Measurements from ENCODE around the gene SPNS2.

DNA sequence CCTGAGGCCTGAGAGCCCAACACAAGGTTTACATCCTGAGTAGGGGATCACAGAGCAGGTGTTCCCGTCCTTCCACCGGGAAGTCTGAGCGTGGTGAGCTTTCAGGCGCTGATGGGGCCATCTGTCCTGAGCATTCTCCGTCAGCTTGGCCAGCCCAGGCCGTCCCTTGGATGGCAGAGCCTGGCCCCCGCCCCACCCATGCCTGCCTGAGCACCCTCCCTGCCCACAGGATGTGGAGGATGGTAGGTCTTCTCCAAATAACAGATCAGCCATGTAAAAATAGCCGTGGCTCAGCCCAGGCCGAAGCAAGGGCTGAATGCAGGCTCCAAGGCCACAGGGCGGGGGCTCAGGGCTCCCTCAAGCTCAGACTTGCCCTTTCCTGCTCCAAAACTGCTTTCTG is 20.2 kb downstream of the SPNS2 start:
- TF ChIP-seq POLR2A (IDR thresholded peaks at IDR 0.05) (no peak), EP300 (IDR thresholded peaks at IDR 0.05) (no peak)
- TF ChIP-seq, protein P1, sequence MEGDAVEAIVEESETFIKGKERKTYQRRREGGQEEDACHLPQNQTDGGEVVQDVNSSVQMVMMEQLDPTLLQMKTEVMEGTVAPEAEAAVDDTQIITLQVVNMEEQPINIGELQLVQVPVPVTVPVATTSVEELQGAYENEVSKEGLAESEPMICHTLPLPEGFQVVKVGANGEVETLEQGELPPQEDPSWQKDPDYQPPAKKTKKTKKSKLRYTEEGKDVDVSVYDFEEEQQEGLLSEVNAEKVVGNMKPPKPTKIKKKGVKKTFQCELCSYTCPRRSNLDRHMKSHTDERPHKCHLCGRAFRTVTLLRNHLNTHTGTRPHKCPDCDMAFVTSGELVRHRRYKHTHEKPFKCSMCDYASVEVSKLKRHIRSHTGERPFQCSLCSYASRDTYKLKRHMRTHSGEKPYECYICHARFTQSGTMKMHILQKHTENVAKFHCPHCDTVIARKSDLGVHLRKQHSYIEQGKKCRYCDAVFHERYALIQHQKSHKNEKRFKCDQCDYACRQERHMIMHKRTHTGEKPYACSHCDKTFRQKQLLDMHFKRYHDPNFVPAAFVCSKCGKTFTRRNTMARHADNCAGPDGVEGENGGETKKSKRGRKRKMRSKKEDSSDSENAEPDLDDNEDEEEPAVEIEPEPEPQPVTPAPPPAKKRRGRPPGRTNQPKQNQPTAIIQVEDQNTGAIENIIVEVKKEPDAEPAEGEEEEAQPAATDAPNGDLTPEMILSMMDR (IDR thresholded peaks at IDR 0.05), result no peak
